ENCODE results near the gene KLHL17. TPM values are rescaled to one million over a fixed set of nuclear protein-coding genes. Genes with fewer than 3 reads are reported as not detected.

The KLHL17 gene
- total and polyA plus RNA-seq, 10 of the 15 experiments (the other 5 are each of a cell fraction or from before 2014, with no cell fraction given), result 0.03 to 30.6 (median 5.3) TPM

DNA sequence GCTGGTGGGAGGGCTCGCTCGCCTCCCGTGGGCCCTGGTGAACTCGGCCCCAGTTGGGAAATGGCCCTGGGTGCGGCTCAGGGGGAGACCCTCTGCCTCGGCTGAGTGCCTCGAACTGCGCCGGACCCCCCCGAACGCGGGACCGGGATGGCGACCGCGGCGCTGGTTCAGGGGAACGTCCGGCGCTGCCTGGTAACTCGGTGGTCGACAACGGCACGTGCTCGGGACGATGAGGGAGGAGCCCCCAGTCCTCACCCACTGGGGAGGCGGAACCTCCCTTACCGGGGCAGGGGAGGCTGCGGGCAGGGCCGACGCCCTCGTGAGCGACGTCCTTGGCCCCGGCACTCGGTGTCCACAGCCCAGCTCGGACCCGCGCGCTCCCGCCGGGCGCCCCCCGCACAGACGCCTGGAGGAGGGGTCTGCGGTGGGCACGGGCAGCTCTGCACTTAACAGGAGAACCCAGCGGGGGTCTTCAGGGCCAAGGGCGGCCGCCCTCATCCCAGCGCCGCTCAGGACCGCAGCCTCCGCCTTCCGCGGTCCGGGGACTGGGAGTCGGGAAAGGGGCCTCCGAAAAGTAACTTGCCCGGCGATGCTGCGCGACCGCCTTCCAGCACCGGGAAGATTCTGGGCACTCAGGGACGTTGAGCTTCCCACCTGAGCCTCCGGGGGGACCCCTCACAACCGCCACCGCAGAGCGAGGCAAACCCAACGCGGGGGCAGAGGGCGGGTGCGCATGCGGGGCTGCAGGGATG, 37.8 kb downstream of the KLHL17 start:
- no peak overlapping the region for H3K27ac ChIP-seq (ENCODE audit: control insufficient read depth, insufficient read depth)
- TF ChIP-seq SUZ12 (IDR thresholded peaks at IDR 0.05; ENCODE audit: unreplicated experiment), result peak; percentile 61
- TF ChIP-seq NFYA (IDR thresholded peaks at IDR 0.05; ENCODE audit: borderline replicate concordance, low read depth, low read length), result no peak
- TF ChIP-seq BHLHE40 (IDR thresholded peaks at IDR 0.05; ENCODE audit: borderline replicate concordance in 1 of 2, low read depth in 2 of 2, low read length in 1 of 2), result peak in 1 of 2 experiments; percentile 45; a peak in 1 of 4 replicates
- H4K20me1 ChIP-seq (ENCODE audit: control insufficient read depth, insufficient read depth), result no peaks in the 10 kb centered on the region
- intact Hi-C loops (cut with micrococcal nuclease; ENCODE audit: unreplicated experiment) (no loop called here), in situ Hi-C loops (cut with MboI) (no loop called here)
- RAD21 ChIA-PET (ENCODE audit: unreplicated experiment), result no interaction called here
- POLR2A ChIA-PET, result no interaction called here
- ATAC-seq (no peak), FAIRE-seq (no peak), DNase-seq (ENCODE audit: low read depth, low spot score) (no peak)
- H3K4me3 ChIP-seq, result no peak overlapping the region
- no peaks in the 10 kb centered on the region for H3K36me3 ChIP-seq (ENCODE audit: control insufficient read depth in 2 of 2, insufficient read depth in 2 of 2, low read length in 1 of 2)
- SMC1A ChIA-PET (ENCODE audit: uncharacterized antibody, unreplicated experiment), result interaction anchor here (0.7 to 1.3 kb wide), 2 partner anchors 14 to 15 kb away, joined by 3 read pairs; partner anchors contain the start of gene ISG15
- H3K27me3 ChIP-seq (replicated peaks in 1 of 2; ENCODE audit: control insufficient read depth in 2 of 2, insufficient read depth in 2 of 2, low read length in 1 of 2), result peaks cover 0 to 17% of the 10 kb centered on the region in 2 experiments; a peak in 2 of 4 replicates
- H3K4me2 ChIP-seq (ENCODE audit: control insufficient read depth, insufficient read depth), result no peak overlapping the region
- 56% methylated on average over 45 of the region's 75 CpGs for WGBS (ENCODE audit: insufficient coverage, insufficient replicate concordance, low lambda C conversion rate, missing lambda C conversion rate)
- no peaks in the 10 kb centered on the region for H3K79me2 ChIP-seq (ENCODE audit: control insufficient read depth, insufficient read depth, low read length)
- H3K9me3 ChIP-seq (replicated peaks; ENCODE audit: control insufficient read depth, insufficient read depth, low read length), result peaks cover 2% of the 10 kb centered on the region; the same call in 1 of the 3 replicates
- BruUV-seq (replicated peaks), result no TSS peak
- H3K9ac ChIP-seq (ENCODE audit: control insufficient read depth, insufficient read depth, low read length), result no peak overlapping the region
- CTCF ChIA-PET, result interaction anchor here (1.1 kb wide), 1 partner anchor 14 kb away, joined by 3 read pairs; no protein-coding TSS in a partner anchor
- peaks cover 17% of the 10 kb centered on the region for H3K4me1 ChIP-seq (ENCODE audit: control insufficient read depth, insufficient read depth, low read length)
- no peak overlapping the region for H2AFZ ChIP-seq (ENCODE audit: control insufficient read depth, low read depth, low read length)

DNA sequence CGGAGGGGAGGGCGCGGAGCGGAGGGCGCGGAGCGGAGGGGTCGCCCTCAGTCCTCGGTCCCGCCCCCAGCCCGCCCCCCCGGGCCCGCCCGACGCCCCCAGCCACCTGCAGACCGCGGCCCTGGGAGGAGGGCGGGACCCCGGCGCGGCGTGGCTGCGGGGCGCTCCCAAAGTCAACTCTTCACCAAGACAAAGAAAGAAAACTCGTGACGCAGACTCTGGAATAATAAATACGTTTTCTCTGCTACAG, 38.3 kb downstream of the KLHL17 start:
- TF ChIP-seq, protein P1, sequence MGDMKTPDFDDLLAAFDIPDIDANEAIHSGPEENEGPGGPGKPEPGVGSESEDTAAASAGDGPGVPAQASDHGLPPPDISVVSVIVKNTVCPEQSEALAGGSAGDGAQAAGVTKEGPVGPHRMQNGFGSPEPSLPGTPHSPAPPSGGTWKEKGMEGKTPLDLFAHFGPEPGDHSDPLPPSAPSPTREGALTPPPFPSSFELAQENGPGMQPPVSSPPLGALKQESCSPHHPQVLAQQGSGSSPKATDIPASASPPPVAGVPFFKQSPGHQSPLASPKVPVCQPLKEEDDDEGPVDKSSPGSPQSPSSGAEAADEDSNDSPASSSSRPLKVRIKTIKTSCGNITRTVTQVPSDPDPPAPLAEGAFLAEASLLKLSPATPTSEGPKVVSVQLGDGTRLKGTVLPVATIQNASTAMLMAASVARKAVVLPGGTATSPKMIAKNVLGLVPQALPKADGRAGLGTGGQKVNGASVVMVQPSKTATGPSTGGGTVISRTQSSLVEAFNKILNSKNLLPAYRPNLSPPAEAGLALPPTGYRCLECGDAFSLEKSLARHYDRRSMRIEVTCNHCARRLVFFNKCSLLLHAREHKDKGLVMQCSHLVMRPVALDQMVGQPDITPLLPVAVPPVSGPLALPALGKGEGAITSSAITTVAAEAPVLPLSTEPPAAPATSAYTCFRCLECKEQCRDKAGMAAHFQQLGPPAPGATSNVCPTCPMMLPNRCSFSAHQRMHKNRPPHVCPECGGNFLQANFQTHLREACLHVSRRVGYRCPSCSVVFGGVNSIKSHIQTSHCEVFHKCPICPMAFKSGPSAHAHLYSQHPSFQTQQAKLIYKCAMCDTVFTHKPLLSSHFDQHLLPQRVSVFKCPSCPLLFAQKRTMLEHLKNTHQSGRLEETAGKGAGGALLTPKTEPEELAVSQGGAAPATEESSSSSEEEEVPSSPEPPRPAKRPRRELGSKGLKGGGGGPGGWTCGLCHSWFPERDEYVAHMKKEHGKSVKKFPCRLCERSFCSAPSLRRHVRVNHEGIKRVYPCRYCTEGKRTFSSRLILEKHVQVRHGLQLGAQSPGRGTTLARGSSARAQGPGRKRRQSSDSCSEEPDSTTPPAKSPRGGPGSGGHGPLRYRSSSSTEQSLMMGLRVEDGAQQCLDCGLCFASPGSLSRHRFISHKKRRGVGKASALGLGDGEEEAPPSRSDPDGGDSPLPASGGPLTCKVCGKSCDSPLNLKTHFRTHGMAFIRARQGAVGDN (IDR thresholded peaks at IDR 0.05), result no peak
- TF ChIP-seq NR2C2 (IDR thresholded peaks at IDR 0.05; ENCODE audit: borderline replicate concordance, control insufficient read depth, insufficient read length, low read depth) (no peak), STAT1 (conservative IDR thresholded peaks at IDR 0.05) (no peak), CHD1 (IDR thresholded peaks at IDR 0.05; ENCODE audit: low read depth, low read length) (no peak), RB1 (IDR thresholded peaks at IDR 0.05; ENCODE audit: borderline replicate concordance) (no peak), SMAD5 (IDR thresholded peaks at IDR 0.05; ENCODE audit: low read depth) (no peak)
- TF ChIP-seq, protein P2, sequence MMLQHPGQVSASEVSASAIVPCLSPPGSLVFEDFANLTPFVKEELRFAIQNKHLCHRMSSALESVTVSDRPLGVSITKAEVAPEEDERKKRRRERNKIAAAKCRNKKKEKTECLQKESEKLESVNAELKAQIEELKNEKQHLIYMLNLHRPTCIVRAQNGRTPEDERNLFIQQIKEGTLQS (IDR thresholded peaks at IDR 0.05; ENCODE audit: borderline replicate concordance, extremely low read depth, low read depth, low read length), result no peak

More for the DNA sequence above, 38.3 kb downstream of the KLHL17 start:
- intact Hi-C loops (cut with micrococcal nuclease; ENCODE audit: unreplicated experiment), result no loop called here
- Histone ChIP-seq H3K36me3 (ENCODE audit: control insufficient read depth in 2 of 2, insufficient read depth in 2 of 2, low read length in 1 of 2) (no peaks in the 10 kb centered on the region), H3K27me3 (replicated peaks in 1 of 2; ENCODE audit: control insufficient read depth in 2 of 2, insufficient read depth in 2 of 2, low read length in 1 of 2) (peaks cover 0 to 17% of the 10 kb centered on the region in 2 experiments; a peak in 2 of 4 replicates), H3K4me1 (ENCODE audit: control insufficient read depth, insufficient read depth, low read length) (peaks cover 15% of the 10 kb centered on the region), H2AFZ (ENCODE audit: control insufficient read depth, low read depth, low read length) (no peak overlapping the region), H3K27ac (ENCODE audit: control insufficient read depth, insufficient read depth) (no peak overlapping the region), H3K4me2 (ENCODE audit: control insufficient read depth, insufficient read depth) (peak overlapping the region; percentile 42), H3K79me2 (ENCODE audit: control insufficient read depth, insufficient read depth, low read length) (no peaks in the 10 kb centered on the region), H3K9ac (ENCODE audit: control insufficient read depth, insufficient read depth, low read length) (no peak overlapping the region; the same call in 1 of the 2 replicates), H4K20me1 (ENCODE audit: control insufficient read depth, insufficient read depth) (no peaks in the 10 kb centered on the region), H3K4me3 (no peak overlapping the region), H3K9me3 (replicated peaks; ENCODE audit: control insufficient read depth, insufficient read depth, low read length) (no peaks in the 10 kb centered on the region)
- CTCF ChIA-PET, result interaction anchor here (1.1 kb wide), 1 partner anchor 14 kb away, joined by 3 read pairs; no protein-coding TSS in a partner anchor
- in situ Hi-C loops (cut with MboI), result no loop called here
- POLR2A ChIA-PET, result no interaction called here
- 0% methylated on average over 5 of the region's 27 CpGs for WGBS (ENCODE audit: insufficient coverage, insufficient replicate concordance, low lambda C conversion rate, missing lambda C conversion rate)
- ATAC-seq (no peak), FAIRE-seq (no peak), DNase-seq (ENCODE audit: low read depth, low spot score) (no peak)
- SMC1A ChIA-PET (ENCODE audit: uncharacterized antibody, unreplicated experiment), result no interaction called here
- BruUV-seq (replicated peaks), result no TSS peak
- RAD21 ChIA-PET (ENCODE audit: unreplicated experiment), result no interaction called here
